HG02678 (cell line): ENCODE measurements around the gene PDZD2.
"Not testable (repeated sequence)": the region's sequence is repeated elsewhere in the genome, so short reads cannot be mapped to it uniquely, and the experiment has no call there.

Experiments
- ATAC-seq: cut with Tn5 transposase; IDR thresholded peaks from one replicate; pipeline ENCODE4 v1.9.1; 2021; ENCODE audit warnings: mild to moderate bottlenecking, moderate library complexity; ENCODE audit not compliant: unreplicated experiment

The PDZD2 gene

DNA sequence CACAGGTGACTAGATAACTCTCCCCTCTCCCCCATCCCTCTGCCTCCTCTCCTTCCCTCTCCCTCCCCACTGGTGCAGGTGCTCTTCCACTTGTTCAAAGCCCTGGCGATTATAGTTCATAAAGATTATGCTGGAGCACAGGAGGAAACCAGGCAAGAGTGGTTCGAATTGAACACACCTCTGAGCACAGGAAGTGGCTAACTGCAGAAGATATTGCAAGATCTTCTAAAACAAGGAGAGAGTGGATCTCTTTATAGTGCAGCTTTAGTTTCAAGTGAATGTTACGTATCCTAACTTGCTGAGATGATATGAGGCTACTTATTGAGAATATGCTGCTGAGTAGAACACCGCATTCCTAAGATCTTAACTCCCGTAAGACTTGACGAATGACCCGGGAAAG is 356.8 kb downstream of the PDZD2 start:
- ATAC-seq, result no peak

DNA sequence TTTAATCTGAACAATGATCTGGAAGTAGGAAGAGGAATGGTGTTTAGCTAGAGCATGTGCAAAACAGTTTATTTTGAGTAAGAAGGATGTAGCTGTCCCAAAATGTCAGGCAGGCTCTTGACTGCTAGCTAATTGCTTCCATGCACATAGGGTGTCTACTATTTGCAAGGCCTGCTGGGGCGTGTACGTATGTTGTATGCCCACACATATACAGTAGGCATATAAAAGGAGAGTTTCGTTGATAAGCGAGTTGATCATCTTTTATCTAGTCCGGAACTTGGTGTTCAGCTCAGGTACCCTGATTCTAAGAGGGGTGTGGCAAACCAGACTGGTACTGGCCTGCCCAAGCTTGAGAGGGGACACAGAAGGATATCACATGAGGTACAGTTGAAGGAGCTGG is 358.0 kb downstream of the PDZD2 start:
- no peak for ATAC-seq

DNA sequence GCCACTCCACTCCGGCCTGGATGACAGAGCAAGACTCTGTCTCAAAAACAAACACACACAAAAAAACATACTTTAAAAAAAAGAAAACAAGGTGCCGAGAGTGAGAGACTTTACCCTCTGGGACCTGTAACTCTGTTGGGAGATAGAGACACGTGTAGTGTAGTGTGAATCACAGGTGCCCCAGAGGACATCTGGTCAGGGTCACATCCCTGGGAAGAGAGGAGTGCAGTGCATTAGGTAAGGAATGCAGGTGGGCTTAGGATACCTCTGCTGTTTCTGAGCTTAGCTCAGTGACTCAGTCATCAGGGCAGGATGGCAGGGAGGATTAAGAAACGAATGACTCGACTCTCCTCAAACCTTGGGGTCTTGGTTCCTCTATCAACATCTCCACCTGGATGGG is 360.5 kb downstream of the PDZD2 start:
- ATAC-seq, result no peak

DNA sequence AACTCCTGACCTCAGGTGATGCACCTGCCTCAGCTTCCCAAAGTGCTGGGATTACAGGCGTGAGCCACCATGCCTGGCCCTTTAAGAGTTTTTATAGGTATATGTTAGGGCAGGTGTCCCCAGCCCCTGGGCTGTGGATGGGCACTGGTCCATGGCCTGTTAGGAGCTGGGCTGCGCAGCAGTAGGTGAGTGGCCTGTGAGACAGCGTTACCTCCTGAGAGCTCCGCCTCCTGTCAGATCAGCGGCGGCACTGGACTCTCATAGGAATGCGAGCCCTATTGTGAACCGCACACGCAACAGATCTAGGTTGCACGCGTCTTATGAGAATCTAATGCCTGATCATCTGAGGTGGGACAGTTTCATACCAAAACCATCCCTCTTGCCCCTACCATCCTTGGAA is 361.8 kb downstream of the PDZD2 start:
- no peak for ATAC-seq

DNA sequence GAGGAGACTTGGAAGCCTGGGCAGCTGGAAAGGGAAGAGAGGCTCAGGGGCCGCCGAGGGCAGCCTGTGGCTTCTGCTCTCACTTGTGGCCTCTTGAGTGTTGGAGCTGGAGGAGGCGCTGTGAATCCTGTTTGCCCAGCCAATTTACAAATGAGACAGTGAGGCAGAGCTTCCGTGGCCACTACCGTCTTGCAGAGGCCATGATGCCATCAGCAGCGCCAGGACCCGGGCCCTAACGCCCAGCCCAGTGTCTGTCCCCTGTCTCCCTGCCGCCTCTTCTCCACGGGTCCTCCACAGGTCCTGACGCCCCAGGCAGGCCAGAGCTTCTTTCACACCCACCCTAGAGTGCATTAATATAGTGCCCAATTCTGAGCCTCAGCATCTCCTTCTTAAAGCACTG is 362.4 kb downstream of the PDZD2 start:
- no peak for ATAC-seq

DNA sequence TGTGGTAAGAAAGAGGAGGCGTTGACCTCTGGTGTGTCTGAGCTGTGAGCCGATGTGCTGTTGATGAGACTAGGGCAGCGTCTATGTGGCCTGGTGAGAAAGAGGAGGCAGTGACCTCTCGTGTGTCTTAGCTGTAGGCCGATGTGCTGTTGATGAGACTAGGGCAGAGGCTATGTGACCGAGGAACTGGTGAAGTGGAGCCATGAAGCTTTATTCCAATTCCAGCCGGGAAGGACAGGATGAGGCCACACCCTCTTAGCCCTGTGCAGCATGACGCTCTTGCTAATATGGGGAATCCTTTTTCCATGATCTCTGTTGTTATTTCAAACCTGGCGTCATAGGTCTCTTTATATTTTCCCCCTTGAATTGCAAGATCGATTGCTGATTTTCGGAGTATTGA is 362.8 kb downstream of the PDZD2 start:
- no peak for ATAC-seq

DNA sequence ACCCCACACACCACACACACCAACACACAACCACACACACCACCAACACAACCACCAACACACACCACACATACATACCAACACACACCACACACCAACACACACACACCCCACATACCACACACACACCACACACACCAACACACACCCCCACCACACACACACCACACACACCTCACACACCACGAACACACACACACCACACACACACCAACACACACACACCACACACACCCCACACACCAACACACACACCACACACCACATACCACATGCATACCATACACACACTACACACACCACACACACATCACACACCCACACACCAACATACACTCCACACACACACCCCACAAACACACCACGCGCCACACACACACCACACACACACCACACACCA is 363.8 kb downstream of the PDZD2 start:
- no peak for ATAC-seq

DNA sequence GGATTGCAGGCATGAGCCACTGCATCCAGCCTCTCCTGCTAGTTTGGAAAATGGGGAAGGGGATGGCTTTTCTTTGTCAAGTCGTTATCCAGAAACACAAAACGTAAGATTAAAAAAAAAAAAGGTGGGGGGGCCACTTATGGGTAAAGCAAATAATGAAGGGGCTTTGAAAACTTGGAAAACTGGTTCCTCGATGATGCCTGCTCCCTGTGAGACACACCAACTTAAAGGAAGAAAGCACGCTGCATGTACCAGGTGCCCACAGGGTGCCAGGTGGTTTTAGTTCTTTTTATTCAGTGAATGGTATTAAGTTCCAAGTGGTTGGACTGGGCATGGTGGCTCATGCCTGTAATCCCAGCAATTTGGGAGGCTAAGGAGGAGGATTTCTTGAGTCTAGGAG is 365.1 kb downstream of the PDZD2 start:
- ATAC-seq, result no peak

DNA sequence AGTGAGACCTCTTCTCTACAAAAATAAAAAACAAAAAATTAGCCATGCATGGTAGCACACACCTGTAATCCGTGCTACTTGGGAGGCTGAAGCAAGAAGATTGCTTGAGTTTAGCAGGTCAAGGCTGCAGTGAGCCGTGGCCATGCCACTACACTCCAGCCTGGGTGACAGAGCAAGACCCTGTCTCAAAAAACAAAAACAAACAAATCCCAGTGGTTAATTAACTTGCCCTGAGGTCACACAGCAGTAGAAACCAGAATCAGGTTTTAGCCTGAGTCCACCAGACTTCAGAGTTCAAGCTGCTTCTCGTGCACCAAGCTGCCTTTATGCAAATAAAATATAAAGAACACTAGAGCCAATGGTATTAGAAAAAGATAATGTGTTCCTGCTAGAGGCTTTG is 365.5 kb downstream of the PDZD2 start:
- ATAC-seq, result peak; percentile 80

DNA sequence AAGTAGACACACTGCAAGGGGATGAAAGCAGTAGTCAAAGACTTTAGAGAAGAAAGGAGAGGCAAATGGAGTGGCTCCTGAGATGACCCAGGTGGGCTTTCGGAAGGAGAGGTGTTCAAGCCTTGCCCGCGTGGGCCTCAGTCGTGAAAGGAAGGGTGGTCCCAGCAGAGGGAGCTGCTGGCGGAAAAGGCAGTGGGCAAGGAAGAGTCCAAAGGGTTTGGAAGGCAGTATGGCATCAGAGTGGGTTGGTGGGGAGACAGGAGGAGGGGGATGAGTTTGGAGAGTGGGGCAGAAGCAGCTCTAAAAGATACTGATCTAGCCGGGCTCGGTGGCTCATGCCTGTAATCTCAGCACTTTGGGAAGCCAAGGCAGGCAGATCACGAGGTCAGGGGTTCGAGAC is 369.8 kb downstream of the PDZD2 start:
- ATAC-seq, result no peak

DNA sequence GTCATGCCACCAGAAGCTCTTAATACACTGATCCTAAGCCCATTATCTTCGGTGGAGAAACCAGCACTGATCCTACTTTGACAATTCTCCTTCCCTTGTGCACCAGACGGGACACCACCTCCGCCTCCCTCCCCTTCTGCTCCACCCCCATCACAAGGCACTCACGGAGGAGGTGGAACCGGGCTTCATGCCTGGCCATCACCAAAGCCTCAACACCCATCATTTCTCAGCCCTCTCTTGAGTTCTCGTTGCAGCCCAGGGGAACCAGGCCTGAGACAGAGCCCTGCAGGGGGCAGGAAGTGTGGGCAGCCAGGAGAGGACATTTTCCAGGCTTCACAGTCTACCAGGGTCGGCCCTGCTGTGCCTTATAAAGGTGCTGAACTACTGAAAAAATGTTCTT is 374.7 kb downstream of the PDZD2 start:
- ATAC-seq, result no peak

DNA sequence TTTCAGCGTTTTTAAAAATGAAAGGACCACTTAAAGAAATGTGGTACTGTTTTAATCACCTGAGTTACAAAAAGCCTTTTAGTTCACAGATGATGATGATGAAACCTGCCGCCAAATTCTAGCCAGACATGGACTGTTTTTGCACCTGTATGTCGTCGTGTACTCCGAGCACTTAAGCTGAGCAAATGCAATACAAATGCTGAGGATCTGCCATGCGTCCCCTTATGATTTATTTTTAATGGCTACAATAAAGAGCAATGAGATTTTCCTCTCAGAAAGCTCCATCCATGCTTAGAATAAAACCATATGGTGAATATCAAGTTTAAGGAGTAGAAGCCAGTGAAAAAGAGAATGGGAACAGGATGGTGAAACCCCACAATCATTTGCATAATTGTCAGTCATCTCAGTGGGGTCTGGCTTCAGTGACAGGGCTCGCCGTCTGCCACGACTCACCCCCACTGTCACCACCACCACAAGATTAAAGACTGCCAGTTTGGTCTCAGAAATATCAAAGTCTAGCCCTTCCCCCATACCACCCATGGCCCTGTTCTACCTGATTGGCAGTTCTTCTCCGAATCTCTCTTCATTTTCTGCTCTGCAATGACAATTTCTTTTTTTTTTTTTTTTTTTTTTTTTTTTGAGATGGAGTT is 375.3 kb downstream of the PDZD2 start:
- ATAC-seq, result no peak

DNA sequence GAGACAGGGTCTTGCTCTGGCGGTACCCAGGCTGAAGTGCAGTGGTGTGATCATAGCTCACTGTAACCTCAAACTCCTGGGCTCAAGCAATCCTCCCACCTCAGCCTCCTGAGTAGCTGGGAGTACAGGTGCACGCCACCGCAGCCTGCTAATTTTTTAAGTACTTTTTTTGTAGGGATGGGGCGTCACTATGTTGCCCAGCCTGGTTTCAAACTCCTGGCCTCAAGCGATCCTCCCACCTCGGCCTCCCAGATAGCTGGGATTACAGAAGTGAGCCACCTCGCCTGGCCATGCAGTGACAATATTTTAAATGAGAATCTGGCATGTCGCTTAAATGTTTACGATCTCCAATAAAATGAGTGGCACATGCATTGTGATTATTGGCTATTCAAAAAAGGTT is 376.3 kb downstream of the PDZD2 start:
- not testable (repeated sequence) for ATAC-seq

DNA sequence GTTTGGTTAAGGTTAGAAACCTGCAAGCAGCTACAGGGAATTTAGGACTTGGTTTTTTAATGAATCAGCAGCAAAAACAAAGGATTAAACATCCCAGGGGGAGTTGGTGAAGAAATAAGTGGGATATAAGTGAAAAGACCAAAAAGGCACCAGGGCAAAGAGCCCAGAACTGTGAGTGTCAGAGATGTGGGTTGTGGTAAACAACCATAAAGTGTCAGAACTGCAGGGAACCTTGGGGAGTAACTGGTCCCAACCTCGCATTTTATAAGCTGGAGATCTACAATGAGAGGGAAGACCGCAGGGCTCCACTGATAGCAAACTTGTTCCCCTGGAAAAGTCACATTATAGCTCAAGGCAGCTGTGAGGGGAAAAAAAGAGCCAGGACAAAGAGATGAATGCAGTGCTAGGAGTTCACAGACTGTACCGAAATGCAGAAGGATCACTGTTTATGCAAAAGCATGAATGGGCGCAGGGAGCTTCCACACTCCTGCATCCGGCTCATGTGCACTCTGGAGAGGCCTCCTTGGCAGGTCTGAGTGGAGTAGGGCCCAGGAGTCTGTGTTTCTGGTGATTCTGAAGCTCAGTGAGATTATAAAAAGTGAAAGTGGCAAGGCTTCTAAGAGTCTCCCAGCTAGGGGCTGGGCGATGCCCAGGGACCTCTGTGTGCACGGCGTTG is 378.9 kb downstream of the PDZD2 start:
- ATAC-seq, result peak; percentile 35

DNA sequence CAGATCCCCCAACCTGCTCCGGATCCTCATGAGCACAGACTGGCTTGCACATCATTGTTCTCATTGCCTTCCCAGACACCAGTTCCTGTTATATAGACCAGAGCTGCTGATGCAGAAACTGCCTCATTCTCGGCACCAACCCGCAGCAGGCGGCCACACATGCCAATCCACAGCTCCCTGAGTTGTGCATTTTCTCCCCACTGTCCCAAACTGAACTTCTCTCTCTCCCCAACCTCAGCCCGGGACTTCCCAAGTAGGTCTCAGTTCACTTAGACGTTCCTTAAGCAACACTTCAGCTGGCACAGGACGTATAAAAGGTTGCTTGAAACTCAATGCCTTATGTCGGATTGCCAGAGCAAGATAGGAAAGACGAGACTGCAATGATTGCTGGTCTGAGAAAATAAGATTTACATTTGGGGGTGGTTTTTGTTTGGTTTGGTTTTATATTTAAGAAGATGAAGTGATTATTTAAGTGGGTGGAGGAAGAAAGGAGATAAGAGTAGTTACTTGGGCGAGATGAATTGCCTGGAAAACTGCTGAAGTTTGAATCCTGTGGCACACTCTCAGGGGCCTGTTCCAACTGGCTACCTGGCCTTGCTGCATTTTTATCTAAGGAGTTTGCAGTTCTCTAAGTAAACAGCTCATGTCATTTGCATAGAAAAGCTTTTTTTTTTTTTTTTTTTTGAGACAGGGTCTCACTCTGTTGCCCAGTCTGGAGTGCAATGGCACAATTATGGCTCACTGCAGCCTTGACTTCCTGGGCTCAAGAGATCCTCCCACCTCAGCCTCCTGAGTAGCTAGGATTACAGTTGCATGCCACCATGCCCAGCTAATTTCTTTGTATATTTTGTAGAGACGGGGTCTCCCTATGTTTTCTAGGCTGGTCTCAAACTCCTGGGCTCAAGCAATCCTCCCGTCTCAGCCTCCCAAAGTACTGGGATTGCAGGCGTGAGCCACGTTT is 379.8 kb downstream of the PDZD2 start:
- peak; percentile 34 for ATAC-seq

DNA sequence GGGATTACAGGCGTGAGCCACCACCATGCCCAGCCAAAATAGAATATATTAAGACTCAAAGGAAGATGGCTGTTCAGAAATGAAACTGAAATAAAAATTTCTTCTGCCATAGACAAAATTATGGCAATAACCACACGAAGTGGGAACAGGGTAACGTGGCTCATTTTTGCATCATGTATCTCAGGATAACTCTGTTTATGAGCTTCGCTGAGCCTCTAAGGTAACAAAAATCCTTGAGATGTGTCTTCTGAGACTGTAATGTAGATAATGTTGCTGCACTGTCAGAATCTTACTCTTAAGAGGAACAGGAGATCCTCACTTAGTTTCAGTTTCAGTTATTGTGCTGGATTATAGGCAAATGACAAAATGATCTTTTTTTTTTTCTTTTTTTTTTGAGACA is 381.3 kb downstream of the PDZD2 start:
- peak; percentile 70 for ATAC-seq

DNA sequence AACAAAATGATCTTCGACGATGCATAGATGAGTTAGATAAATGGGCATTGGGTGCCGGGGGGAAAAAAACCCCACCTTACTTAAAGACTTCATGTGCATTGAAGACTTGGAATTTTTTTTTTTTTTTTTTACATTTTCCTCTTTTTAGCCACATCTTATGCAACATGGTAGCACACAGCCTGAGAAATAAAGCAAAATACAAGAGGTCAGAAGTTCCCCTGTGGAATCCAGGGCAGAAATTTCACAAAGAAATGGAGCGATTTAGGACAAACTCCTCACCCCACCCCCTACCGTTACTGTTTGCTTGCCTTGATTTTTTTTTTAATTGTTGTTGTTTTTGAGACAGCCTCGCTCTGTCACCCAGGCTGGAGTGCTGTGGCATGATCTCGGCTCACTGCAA is 382.0 kb downstream of the PDZD2 start:
- ATAC-seq, result no peak

DNA sequence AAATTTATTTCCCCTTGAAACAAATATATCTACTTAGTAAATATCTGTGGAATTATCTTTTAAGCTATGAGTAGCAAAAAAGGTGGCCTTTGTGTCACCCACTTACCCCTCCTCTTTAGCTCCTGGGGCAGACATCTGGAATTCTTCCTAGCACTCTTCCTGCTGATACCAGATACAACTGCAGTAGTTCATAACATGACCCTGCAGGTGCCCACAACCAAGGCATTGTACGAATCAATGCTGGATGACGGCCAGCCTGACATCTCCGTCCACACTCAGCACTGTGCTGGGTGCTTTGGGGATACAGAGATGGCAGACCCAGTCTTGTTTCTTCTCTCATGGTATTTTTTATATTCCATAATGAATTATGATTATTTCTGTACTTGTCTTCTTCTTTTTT is 382.8 kb downstream of the PDZD2 start:
- no peak for ATAC-seq

DNA sequence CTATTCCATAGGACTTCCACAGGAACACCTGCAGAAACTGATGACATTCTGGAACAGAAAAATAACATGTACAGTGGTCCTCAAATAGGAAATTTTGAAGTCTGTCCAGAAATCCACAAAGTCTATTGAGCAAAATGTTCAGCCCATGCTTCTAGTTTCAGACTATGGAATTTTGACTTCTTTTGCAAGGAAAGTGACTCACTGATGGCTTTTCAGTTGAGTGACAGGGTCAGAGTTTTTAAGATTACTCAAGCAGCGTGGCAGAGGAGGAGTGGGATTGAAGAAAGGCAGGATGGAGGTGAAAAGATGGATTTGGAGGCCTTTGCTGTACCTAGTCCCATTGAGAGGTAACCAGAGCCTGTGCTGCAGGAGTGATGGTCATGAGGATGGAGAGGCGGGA is 383.7 kb downstream of the PDZD2 start:
- no peak for ATAC-seq

DNA sequence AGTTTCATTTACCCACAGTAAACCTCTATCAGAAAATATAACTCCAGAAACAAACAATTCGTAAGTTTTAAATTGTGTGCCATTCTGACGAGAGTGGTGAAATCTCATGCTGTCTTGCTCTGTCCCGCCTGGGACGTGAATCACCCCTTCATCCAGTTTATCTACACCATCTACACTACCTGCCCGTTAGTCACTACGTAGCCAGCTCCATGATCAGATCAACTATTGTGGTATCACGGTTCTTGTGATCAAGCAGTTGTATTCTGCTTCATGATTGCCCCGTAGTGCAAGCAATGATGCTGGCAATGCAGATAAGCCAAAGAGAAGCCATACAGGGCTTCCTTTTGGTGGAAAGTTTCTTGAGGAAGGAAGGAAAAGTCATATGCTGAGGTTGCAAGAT is 384.9 kb downstream of the PDZD2 start:
- ATAC-seq, result no peak

DNA sequence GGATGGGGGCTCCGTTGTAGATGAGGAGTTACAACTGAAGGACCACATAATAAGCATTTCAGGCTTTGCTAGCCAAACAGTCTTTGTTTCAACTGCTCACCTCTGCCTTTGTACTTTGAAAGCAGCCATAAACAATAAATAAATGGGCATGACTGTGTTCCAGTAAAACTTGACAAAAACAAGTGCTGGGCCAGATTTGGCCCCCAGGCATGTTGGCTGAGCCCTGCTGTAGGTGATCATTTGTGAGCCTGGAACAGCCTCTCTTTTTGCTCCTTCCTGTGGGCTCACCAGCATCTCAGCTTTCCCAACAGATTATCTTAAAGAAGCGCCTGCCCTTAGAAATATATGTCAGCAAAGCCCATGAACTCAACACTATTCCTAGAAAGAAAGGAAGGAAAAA is 385.8 kb downstream of the PDZD2 start:
- no peak for ATAC-seq
